ENCODE measurements around the gene CAMK1D.
"Not testable (repeated sequence)": the region's sequence is repeated elsewhere in the genome, so short reads cannot be mapped to it uniquely, and the experiment has no call there.

The CAMK1D gene

DNA sequence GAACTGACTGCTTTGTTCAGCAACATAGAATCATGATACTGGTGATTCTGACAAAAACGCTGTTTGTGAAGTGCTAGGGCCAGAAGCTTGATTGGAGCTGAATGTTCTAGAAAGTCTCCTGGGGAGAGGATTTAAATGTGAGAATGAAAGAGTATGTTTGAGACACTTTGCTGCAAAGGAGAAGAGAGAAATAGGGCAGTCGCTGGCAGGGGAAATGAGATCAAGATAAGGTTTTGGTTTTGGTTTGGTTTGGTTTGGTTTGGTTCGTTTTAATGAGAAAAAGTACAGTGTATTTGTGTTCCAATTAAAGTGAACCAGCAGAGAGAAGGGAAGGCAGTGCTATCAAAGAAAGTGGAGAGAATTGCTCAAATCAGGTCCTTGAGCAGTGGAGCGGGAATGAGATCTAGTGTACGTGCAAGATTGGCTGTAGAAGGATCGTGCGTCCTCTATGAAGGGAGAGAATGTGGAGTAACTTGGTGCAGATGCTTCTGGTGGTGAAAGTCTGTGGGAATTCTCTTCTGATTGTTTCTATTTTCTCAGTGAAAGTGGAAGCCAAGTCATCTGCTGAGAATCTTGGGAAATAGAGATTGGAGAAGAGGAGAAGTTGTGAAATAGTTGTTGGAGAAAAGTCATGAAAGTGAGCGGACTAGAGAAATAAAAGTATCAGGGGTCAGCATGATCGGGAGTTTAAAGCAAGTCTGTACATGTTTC lies 381.6 kb downstream of the CAMK1D start:
- no peak for DNase-seq

DNA sequence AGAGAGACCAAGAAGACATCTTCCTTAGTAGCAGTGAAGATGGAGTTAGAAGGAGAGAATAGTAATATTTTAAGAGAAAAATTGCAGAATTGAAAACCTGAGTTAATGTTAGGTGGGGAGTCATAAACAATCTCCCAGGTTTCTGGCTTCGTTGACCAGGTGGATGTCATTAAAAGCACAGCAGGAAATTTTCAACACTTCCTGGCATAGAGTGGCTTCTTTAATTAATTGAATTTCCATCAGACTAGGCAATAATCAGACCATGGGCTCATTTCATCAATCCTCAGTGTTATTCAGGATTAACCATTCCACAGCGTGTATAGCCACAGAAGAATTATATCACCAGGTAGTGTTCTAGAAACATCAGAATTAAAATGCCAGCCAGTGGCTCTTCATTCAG lies 383.9 kb downstream of the CAMK1D start:
- DNase-seq, result no peak

DNA sequence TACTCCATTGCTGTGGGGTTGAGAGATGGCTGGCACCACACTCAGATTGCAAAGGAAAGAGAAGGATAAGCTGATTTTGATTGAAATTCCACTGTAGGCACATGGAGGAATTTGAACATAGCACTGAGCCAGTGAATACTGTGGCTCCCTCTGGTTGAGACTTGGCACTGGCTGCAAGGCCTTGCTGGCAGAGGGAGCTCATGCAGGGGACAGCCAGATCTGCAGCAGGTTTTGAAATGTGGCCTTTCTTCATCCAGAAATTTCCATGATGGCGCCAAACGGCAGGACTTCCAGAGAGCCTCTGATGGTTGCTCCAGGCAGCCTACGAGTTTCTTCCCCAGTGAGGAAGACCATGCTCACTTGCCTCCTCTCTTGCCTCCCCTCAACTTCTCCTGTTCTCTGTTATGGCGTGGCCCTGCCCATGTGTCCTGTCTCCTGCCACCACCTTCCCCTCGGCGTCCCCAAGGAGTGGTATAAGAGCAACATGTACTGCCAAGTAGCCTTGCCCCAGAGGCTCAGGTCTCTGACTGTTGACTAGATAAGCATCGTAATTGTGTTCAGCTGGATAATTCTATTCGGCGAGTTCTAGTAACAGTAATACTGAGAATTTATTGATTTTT lies 386.6 kb downstream of the CAMK1D start:
- no peak for DNase-seq

DNA sequence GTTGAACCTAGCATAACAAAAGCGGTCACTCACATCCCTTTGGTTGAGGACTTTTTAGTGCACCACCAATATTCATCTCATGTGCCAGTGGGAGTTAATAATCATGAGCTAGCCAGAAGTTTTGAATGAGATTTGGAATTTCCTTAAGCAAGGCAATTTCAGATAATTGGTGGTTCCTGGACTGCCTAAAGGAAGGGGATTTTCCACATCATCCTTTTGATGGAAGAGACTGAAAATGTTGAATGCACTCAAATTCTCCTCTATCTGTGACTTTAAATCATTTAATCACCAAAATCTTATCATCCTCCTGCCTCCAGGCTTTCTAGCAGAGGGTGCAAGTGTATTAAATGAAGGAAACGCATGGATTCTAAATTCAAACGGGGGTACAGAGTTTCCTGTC lies 391.5 kb downstream of the CAMK1D start:
- DNase-seq, result no peak

DNA sequence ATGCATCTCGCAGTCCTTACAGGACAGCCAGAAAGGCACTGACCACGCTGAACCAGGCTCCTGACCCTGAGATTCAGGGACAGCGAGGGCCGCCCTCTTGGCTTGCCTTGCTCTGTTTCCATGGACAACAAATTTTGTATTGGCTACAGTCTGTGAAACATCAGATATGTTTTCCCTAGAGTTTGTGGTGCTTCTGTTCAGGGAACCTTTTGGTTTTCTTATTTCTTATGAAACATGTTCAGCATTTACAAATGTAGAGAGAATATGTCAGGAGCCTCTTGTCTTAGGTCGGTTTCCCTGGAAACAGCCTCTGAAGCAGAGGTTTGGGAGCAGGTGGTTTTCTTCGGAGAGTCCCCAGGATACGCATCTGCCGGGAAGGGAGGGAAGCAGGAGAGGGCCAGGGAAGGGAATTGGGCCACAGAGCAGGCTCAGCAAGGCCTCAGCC lies 392.0 kb downstream of the CAMK1D start:
- no peak for DNase-seq

DNA sequence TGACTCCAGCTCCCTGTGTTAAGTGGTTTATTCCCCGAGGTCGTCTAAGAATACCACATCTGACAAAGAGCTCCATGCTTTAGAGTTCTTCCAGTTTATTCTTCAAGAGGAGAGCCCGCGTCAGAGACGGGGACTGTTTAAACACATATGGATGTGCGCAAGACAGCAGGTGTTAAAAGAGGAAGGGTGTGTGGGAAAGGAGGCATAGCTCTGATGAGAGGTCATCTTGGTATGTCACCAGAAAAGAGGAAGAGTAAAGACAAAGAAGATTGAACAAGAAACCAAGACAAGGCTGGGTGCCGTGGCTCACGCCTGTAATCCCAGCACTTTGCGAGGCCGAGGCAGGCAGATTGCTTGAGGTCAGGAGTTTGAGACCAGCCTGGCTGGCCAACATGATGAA lies 393.4 kb downstream of the CAMK1D start:
- DNase-seq, result no peak

DNA sequence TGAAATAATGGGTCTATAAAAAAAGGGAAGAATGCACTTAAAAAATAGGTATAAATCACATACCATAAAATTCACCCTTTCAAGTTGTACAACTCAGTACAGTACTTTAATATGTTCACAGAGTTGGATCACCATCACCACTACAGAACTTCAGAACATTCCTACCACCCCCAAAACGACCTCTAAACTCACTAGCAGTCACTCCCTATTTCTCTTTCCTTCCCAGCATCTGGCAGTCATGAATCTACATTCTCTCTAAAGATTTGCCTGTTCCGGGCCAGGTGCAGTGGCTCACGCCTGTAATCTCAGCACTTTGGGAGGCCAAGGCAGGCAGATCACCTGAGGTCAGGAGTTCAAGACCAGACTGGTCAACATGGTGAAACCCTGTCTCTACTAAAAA lies 394.1 kb downstream of the CAMK1D start:
- DNase-seq, result not testable (repeated sequence)

DNA sequence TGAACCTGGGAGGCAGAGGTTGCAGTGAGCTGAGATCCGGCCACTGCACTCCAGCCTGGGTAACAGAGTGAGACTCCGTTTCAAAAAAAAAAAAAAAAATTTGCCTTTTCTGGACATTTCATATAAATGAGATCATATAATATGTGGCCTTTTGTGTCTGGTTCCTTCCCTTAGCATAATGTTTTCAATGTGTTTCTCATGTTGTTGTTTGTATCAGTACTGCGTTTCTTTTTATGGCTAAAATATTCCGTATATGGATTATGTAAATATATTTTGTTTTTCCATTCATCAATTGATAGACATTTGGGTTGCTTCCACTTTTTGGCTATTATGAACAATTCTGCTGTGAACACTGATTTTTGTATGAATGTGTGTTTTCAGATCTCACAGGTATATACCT lies 394.6 kb downstream of the CAMK1D start:
- no peak for DNase-seq

DNA sequence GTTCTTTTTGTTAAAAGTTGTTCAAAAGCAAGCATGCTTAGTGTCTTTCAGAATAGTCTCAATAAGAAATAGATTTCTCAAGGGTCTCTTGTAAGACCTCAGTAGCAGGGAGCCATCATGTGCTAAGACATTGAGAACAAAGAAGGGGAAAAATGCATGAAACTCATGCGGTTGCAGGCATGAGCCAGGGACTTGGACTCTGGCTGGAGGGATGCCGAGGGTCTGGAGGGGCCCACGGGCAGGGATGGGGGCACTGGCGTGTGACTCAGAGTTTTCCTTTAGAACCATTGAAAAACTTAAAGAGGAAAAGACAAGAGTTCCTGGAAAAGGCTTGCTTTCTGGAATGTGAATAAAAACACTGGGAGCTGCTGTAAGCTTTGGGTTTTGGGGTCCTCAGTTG lies 398.8 kb downstream of the CAMK1D start:
- no peak for DNase-seq

DNA sequence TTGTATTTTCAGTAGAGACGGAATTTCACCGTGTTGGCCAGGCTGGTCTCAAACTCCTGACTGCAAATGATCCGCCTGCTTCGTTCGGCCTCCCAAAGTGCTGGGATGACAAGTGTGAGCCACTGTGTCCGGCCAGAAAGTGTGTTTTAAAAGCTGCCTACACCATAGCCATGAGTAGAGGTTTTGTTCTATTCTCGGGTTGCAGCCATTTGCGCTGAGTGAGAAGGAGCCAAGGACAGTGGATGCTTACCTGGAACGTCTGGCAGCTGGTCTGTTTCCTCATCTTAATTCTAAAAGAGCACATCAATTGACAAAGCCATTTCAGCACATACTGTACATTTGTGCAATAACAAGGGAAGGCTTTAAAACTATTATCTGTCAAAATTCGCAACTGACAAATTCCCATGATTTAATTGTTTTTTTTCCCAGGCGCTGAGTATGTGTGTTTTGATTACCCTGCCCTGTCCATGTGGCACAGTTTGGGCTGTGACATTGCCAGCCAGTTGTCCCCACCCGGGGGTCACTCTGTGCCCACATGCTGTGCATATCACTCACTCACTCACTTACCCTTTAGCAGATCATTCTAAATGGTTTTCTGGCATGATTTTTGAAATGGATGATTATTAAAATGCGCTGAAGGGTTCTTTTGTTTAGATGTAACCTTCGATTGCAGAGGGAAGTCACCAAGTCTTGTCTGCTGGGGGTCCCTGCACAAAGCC lies 400.6 kb downstream of the CAMK1D start:
- DNase-seq, result no peak

DNA sequence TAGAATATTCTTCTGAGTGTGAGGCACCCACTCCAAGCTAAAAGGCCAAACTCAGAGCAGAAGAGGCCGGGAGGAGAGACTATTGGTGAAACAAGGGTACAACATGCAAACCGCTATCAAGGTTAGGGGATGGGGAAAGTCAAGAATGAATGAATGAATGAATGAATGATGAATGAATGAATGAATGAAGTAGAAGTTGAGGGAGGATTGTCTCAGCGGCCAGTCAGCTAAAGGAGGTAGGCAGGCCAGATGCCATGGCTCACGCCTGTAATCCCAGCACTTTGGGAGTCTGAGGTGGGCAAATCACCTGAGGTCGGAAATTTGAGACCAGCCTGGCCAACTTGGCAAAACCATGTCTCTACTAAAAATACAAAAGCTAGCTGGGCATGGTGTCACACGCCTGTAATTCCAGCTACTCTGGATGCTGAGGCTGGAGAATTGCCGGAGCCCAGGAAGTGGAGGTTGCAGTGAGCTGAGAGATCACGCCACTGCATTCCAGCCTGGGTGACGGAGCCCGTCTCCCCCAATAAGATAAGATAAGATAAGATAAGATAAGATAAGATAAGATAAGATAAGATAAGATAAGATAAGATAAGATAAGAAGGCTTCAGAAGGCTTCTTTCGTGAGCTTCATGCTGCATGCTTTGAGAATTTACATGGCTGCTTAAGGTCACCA lies 401.3 kb downstream of the CAMK1D start:
- DNase-seq, result no peak

DNA sequence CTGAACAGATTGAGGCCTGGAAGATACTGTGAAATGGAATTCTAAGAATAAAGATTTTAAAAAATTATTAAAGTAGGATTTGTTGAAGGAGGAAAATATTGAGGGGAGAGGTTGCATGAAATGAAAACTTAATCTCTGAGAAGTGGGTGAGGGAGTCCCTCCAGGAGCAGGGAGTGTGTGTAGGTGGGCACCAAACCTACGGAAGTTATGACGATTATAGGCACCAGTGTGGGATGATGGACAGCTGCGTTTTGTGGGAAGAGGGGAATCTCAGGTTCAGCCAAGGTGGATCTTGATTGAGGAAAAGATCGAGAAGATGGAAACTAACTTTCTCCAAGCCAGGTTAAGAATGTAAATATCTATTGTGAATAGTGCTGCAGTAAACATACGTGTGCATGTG lies 405.7 kb downstream of the CAMK1D start:
- no peak for DNase-seq

DNA sequence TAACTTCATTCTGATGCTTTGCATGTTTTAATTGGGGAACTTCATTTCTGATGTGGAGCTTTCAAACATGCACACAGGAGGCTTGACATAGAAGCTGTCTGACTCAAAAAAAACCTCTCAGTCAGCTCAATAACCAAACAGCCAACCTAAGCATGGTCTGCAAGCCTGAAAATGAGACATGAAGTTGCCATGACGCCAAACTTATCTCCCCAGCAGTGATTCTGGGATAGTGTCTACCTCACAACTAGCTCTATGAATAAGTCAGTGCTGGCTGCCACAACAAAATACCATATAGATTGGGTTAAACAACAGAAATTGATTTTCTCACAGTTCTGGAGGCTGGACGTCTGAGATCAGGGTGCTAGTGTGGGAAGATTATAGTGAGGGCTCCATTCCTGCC lies 408.0 kb downstream of the CAMK1D start:
- no peak for DNase-seq

DNA sequence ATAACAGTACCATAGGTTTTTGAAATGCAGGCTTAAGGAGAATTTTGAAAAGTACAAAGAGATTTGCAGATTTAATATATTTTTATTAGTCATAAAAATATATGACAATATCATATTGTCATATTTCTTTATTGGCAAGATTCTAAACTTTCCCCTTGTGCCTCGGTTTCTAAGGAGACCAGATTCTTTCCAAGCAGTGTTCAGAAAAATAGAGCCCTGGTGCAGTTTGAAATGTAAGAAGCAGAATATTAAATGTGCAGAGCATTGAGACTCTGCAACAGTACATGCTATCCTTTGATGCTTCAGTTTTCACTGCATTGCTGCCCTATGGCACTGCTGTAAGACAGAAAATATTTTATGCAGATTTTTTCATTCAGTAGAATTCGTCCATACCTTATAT lies 408.9 kb downstream of the CAMK1D start:
- no peak for DNase-seq

DNA sequence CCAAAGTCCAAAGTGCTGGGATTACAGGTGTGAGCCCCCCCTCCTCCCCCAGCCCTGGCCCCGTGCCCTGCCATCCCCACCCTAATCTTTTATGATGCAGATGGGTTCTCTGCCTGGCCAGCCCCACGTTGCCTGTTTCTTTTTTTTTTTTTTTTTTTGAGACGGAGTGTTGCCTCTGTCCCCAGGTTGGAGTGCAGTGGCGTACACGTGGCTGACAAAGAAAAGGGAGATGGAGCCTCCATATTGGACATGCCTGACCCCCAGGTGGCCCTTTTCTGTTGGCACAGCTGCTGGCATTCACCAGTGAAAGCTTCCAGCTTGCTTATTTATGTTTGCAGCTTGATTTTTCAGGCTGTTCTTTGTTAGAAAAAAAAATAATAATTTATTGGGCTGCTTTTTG lies 416.9 kb downstream of the CAMK1D start:
- DNase-seq, result no peak

DNA sequence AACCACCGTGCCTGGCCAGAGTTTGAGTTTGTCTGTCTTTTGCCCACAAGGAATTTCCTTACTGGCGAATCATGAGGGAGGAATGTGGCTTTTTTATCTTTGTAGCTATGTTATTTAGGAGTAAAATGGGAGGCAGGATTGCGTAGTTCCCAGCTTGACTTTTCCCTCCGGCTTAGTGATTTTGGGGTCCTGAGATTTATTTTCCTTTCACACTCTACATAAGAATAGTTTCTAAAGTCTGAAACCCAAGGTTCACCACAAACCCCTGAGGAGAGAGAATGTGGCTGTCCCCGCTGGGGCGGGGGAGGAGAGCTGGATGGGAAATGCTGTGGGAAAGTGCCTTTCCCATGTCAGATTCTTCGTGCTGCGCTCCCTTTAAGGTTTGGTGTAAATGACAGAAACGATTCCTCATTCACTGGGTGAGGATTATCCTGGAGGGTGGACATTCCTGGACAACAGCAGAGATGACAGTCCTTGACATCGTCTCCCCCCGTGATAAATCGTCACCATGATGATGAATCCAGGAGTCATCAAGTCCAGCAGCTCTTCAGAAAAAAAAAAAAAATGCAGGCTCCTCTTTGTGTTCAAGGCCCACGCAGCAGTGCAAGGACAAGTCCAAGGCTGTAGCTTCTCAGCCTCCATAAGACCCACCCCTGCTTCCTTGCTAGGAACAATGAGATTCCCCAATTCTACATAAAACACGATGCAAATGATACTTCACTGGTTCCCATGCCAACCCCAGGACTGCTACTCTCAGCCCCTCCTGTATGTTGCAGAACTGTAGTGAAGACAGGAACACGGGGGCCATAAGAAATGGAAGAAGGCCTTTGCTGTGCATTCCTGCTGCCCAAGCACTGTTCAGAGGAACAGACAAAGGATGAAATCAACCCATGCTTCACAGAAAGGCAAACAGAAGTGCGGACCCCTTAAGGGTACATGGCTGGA lies 419.1 kb downstream of the CAMK1D start:
- no peak for DNase-seq

DNA sequence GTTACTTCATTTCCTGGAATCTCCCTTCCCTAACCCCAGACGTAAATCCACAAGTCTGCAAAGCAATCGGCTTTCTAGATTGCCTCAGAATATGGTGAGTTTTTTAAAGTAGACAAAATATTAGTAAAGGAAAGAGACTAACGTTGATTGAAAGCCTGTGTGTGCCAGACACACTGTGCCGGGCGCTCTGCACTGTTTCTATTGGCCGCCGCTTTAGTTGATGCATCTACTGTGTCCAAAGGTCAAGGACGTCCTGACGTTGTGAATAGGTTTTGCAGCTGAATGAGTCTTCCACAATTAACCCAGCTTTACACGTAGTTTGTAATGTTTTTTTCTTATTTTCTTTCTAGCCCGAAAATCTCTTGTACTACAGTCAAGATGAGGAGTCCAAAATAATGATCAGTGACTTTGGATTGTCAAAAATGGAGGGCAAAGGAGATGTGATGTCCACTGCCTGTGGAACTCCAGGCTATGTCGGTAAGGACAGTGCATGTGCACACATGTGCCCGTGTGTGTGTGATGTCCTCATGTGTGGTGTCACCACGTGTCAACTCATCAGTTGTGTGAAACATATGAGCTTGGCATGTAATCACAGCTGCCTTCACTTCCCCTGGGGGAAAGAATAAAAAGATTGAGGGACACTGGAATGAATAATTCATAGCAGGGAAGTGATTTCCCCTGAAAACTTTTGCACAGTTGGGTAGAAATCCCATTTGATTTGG lies 420.1 kb downstream of the CAMK1D start:
- no peak for DNase-seq

DNA sequence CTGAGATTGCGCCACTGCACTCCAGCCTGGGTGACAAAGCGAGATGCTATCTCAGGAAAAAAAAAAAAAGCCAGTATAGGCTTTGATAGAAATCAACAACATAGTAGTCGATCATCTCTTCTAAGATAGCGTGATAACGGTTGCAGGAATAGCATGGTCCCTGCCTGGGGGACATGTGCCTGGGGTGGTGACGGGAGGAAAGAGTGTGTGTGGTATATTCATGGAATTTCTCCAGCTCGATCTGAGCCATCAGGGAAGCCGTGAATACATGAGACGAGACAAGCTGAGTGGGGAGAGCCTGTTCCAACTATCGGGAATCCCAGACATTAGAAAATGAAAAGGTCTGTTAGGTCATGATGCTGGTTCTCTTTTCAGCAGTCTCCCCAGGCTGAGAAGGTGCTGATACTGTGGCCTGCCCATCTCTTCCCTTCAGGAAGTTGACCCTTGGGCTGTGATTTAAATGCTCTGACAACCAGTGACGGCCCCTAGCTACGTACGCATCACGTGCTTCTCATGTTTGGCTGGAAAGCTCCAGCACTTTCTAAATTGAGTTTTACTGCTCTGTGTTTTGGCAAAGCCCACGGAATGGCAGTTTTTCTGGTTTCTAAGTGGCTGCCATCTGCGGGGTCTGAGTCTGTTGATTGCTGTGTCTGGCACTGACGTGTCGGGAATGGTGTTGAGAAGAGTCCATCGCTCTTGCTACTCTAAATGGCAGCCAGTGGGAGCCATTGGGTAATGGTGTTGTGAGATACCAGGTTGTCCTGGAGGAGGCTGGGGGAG lies 422.8 kb downstream of the CAMK1D start:
- DNase-seq, result no peak

DNA sequence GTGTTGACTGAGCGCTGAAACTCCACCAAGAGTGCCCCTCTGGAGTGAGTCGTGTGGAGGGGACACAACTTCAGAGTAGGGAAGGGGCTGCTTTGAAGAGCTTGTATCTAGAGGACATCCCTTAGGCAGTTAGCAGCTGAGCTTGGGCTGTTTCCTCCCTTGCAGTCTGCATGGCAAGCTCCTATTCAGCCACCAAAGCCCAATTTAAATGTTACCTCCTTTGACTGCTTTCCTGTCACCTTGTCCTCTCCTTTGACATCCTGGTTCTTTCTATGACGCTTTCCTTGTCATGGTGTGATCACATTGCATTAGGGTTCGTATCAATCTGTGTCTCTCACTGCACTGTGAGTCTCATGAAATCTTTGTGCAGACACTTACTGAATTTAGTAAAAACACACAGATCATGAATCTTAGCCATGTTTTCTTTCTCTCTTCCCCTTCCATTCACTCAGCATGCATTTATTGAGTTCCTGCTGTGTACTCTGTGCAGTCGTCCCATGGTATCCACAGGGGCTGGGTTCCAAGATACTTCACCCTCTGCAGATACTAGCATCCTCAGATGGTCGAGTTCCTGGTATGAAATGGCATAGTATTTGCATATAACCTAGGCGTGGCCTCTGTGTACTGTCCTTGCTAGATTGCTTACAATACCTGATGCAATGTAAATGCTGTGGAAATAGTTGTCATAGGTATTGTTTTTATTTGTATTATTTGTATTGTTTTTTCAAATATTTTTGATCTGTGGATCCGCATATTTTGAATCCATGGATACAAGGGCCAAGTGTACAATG lies 423.6 kb downstream of the CAMK1D start:
- no peak for DNase-seq

Measured in GF-D8 (cell line).